Activated naive CD4-positive, alpha-beta T cell (primary cell): ENCODE measurements around the gene MICAL1.
"Not testable (repeated sequence)": the region's sequence is repeated elsewhere in the genome, so short reads cannot be mapped to it uniquely, and the experiment has no call there.

Experiments used
- DNase-seq, 4 experiments: peaks; one replicate each; lab custom pipeline; 2025; lab: John Stamatoyannopoulos, UW

The MICAL1 gene

DNA sequence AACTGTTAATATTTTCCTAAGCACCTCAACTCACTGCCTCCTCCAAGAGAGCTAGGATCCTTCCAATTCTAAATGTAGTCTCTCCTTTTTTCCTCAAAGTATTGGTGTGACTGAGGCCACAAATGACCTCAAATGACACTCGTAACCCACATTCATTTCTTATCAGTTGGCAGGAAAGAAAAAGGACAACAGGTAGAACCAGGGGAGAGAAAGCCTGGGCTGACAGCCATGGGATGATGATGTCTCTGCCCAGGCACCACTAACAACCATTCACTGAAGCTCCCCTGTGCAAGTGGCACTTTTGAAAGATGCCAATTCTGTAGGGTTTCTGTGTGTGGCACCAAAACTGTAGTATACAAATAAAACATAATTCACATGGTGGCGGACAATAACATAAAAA is 20.1 kb upstream of the MICAL1 start:
- no peak for DNase-seq

DNA sequence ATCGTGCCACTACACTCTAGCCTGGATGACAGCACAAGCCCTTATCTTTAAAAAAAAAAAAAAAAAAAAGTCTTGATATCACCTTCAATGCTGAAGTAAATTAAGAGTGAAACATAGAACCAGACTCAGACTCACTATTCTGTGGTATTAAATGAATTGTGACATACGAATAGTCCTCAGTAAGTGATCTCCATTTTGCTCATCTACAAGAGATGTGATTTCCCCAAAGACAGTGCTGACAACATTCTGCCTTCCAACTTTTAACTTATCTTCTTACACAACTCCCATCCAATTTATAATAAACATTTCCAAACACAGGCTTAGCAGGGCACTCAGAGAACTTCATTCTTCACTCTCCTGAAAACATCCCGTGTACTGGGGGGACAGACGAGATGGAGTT is 19.4 kb upstream of the MICAL1 start:
- DNase-seq, result no peak

DNA sequence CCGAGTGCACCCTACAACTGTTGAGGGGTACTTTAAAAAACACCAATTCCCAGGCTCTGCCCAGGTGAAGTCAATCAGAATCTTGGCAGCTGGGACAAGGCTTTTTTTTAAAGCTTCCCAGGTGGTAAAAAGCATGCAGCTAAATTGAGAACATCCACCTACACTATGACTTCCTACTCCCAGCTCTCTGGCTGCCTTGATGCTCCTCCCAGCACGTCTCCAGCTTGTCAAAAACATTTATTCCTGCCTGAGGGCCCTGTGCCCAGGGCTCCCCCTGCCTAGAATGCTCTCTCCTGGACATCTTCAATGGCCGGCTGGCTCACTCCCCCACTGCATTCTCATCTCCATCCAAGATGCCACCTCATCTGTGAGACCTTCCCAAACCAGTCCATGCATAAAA is 17.5 kb upstream of the MICAL1 start:
- no peak for DNase-seq

DNA sequence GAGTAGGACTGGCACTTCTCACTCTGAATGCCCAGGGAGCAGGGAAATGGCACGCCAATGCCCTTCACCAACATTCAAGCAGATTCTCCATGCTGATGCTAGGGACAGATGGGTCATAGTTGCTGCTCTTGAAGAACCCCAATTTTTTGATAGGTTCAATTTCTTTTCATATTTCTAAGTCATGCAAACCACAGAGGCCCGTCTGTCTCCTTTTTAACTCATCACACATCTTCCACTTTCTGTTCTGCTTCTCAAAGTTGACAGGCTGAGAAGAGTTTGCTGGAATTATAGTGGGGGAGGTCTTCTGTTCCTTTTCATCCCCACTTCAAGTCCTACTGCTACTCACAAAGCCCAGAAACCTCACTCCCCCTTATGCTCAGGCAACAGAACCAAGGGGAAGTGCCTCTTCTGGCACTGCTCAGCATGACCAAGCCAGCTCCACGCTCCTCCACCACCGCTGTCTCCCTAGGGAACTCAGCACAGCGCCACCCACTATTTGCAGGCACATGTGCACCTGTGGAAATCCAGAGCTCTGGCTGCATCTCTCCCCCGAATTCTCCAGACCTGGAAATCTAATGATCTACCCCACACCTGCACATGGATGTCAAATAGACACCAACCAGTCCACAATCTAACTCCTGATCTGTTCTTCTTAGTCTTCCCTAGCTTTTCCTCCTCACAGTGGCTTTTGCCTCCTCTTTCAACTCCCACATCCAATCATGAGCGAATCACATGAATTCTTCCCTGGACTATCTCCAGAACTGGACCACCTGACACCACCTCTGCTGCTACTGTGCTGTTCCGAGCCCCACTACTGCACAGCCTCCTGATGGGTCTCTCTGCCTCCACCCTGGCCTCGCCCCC is 16.8 kb upstream of the MICAL1 start:
- DNase-seq, result no peak

DNA sequence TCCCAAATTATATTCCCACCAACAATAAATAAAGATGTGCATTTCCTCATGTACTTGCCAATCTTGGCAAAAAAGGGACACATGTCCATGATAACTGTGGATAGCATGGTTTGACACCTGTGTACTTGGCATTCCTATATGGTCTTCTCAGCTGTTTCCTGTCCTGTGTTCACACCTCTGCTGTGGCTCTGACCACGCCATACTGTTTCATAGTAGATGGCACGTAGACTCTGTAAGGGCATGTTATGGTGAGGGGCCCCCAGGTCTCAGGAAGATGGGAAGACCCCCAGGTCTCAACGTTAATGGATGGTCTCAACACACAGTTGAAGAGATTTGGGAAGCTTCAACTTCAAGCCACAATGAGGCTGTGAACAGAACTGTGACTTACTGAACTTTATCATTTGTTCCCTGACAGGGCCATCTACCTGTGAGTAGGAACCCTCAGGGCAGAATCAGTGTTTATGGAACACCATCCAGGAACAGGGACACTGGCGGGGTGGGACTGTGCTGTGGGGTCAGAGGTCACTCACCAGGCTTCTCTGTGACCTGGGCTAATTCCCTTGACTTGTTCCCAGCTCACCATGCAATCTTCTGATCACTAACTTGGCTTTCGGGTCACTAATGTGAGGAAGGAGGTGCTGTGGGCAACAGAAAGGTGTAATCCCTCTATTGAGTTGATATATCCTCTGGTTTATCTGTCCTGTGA is 15.7 kb upstream of the MICAL1 start:
- DNase-seq, result no peak

DNA sequence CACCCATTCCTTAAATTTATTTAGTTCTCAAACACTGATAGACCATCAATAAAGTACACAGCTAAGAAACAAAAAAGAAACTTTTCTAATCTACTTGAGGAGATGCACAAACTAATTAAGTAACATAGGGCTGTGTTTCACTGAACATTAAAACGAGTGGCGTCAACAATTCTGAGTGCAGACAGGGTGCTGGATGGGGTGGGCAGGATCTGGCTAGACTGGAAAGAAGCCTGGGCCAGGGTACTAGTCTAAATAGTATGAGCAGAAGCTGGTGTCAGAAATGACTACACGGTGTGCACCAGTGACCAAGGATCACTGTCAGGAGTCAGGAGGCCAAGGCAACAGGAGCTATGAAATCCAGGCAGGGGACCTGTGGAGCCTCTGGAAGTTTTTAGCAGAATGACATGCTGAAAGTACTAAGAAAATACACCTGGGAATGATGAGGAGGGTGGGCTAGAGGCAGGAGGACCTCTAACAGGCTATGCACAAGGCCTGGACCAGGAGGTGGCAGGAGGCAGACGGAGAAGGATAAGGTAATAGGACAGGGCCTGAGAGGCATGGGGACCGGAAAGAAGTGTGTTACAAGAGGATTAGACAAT is 14.1 kb upstream of the MICAL1 start:
- DNase-seq, result no peak

DNA sequence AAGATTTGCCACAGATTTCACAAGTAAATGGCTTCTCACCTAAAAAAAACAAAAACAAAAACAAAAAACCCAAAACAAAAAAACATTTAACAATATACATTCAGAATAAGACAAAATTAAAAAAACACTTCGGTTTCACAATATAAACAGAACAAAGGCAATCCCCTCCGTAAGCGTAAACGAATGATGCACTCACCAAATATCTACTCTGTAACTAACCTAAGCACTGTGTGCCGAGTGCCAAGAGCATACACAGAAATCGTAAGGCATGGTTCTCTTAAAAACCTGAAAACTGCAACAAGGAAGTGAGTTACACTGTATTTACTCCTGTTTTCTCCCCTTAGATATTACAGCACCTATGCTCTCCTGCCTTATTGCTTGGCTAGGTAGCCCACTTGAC is 12.1 kb upstream of the MICAL1 start:
- no peak for DNase-seq

DNA sequence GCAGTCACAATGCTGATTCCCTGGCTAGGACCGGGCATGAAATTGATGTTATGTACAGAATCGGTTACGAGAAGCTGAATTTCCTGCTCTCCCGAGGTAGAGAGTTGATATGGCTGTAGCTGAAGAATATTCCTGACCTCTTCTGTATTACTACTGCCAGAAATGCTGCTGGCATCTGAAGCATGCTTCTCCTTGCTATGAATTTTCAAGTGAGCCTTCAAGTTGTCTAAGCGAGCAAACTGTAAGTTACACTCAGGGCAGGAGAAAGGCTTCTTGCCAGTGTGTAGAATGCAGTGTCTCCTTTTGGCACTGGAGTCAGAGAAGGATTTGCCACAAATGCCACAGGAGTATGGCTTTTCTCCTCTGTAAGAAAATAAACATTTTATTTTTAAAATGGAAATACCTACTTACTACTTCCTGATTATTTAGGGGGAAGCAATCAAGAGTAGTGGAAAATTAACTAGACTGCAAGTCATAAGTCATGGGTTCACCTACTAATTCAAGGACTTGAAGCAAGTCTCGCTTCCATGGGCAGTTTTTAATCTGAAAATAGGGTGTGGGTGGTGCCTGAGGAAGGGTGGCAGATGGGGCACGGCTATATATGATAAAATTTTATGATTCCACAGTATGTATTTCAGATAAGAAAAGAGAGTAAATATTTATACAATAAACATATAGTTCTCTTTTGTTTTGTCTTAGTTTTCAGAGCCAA is 10.8 kb upstream of the MICAL1 start:
- DNase-seq, result no peak

DNA sequence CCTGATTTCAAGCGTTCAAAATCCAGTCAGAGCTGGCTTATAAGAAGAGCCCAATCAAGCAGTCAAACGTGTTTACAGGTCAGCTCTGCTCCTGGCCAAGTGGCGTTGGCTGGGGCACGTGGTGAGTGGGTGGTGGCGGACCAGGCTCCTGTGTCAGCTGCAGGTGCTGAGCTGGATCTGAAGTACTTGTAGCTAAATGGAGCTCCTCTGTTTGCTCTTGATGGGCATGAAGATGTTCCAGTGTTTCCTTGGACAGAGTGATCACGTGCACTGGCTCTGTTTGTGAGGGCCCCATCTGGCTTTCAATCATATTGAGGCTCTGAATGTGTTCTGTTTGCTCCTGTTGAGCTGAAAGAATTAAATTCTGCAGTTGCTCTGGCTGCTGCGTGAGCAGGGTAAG is 10.2 kb upstream of the MICAL1 start:
- no peak for DNase-seq

DNA sequence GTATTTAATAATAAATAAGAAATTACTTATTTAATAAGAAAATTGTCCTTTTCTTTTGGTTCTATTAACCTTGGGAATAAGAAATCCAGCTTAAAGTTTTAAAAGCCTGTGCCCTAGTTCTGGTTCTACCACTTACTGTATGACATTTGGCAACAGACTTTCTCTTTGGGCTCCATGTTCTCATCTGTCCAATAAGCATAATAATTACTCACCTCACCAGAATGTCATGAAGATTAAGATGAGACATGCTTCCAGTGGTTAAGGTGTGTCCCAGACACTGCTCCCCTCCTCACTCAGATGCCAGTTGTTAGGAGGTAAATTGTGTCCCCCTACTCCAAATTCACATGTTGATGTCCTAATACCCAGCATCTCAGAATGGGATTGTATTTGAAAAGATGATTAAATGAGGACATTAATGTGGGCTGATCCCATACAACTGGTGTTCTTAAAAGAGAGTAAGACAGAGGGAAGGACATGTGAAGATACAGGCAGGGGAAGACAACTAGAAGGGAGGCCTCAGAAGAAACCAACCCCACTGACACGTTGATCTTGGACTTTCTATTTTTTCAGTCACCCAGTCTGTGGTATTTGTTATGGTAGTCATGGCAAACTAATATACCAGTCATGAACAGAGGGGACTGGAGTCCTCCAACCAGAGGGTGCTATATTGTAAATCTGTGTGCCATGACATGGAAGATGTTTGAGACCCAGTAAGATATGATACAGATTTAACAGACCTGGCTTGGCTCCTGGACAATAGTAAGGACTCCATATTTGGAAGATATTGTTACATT is 6.4 kb upstream of the MICAL1 start:
- no peak for DNase-seq

DNA sequence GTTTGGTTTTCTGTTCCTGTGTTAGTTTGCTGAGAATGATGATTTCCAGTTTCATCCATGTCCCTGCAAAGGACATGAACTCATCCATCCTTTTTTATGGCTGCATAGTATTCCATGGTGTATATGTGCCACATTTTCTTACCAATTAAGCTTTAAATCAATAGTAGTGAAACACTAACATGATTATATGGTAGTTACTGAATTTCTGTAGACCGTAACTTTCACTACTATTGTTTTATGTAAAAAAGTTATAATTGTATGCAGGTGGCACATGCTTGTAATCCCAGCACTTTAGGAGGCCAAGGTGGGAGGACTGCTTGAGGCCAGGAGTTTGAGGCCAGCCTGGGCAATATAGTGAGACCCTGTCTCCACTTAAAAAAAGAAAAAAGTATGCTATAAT is 5.6 kb upstream of the MICAL1 start:
- DNase-seq, result not testable (repeated sequence)

DNA sequence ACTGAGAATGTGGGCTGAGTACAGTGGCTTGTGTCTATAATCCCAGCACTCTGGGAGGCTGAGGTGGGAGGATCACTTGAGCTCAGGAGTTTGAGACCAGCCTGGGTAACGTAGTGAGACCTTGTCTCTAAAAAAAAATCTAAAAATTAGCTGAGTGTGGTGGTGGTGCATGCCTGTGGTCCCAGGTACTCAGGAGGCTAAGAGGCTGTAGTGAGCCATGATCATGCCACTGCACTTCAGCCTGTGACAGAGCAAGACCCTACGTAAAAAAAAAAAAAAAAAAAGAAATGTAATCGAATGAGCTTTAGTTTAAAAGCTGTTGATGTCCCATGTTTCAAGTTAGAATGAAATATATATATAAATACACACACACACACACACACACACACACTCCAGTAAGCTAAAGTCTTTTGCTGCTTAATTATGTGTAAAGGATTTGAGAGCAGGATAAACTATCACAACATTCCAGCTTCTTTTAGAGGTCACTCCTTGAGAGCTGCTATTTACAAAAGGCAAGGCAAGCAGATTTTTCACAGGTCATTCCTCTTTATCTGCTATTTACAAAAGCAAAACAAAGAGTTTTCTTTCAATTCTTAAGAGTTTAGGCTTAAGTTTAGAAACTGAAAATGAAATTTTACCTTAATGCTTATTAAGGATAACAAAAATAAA is 4.7 kb upstream of the MICAL1 start:
- DNase-seq, result no peak

DNA sequence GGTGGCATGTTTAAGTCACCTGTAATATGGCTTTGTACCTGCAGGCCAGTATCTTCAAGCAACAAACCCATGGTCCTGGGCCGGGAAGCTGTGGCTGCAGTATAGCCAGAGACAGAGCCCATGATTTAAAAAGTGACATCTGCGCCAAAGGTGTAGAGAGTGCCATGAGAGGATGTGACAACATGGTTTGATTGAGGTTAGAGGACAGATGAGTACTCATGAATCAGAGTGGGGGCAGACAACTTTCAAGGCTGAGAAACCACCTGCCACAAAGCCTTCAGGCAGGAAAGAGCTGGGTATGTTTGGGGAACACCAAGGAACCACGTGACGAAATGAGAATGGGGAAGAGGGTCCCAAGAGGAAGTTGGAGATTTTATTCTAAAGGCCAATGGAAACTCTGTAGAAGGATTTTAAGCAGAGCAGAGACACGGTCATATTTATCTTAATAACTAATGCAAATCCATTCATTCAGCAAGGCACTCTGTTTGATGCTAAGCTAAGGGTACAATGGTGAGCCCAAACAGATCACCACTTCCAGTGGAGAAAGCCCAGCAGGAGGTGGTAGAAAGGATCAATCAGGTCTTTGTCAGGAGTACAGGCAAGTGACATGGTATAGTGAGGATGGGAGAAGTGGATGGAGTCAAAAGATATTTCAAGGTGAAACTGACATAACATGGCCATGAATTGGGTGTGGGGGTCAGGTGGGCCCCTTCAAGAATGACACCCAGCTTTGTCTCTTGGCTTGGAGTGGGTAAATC is 3.4 kb upstream of the MICAL1 start:
- no peak for DNase-seq

DNA sequence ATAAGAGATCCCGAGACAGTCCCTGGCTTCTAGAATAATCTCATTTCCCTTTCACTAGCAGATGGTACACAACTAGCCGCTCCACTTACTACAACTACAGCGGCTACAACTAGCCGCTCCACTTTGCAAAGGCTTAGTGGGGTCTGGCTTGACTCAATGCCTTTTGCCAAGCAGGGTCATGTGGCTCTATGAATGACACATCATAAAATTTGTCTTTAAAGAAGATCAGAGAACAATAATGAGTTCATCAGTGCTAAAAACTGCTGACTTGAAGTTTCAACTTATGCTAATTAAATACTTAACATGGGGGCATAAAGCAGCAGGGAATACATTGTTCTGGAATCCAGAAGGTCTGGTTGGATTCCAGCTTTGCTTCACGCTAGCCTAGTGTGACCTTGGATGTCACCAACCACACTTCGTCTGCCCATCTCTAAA is 2.0 kb upstream of the MICAL1 start:
- DNase-seq, result no peak

DNA sequence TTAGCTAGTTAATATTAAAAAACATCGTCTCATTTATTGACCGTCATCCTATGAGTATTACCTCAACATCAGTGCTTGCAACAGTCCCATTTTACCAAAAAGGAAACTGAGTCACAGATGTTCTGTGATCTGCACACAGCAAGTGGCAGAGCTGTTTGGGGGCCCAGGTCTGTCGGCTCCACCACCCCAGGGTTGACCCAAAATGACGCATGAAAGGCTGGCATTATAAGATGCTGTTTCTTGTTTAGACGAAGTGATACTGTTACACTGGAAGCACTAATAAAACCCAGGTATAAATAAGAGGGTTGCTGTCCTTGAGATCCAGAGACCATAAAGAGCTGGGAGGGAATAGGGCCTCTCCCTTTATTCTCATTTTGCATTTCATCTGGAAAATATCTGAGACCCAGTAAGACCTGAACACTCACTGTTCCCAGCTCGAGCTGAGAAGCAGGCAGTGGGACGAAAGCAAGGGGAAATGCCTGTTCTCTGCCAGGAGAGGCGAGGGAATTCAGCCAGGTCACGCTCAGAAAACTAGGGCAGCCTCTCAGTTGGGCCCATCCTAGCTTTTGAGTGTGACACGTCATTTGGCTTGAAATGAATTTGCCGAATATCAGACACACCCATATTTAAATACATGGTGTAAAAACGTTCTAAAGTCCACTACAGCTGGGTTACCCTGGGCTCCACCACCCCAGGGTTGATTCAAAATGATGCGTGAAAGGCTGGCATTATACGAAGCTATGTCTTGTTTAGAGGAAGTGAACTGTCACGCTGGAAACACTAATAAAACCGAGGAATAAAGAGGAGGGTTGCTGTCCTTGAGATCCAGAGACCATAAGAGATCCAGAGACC is 1.4 kb upstream of the MICAL1 start:
- no peak for DNase-seq

DNA sequence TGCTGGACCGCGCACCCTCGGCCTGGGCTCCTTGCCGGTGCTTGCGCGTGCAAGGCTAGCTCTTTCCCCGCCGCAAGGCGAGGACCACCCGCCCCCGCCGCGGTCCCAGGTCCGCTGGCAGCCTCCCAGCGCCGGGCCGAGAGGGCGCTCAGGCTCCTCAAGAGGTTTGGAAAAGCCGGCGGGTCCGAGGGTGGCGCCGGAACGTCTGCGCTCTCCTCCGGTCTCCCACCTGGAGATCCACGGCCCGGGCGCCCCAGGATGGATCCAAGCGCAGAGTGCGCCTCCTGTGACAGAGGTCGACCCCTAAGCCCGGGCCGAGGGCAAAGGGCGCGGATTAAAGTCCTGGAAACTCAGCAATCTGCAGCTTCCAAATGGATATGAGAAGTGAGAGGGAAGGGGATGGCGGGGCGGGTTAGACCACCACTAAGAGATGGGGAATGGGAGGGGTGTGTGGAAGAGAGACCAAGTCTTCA is 575 bp upstream of the MICAL1 start:
- no peak for DNase-seq

DNA sequence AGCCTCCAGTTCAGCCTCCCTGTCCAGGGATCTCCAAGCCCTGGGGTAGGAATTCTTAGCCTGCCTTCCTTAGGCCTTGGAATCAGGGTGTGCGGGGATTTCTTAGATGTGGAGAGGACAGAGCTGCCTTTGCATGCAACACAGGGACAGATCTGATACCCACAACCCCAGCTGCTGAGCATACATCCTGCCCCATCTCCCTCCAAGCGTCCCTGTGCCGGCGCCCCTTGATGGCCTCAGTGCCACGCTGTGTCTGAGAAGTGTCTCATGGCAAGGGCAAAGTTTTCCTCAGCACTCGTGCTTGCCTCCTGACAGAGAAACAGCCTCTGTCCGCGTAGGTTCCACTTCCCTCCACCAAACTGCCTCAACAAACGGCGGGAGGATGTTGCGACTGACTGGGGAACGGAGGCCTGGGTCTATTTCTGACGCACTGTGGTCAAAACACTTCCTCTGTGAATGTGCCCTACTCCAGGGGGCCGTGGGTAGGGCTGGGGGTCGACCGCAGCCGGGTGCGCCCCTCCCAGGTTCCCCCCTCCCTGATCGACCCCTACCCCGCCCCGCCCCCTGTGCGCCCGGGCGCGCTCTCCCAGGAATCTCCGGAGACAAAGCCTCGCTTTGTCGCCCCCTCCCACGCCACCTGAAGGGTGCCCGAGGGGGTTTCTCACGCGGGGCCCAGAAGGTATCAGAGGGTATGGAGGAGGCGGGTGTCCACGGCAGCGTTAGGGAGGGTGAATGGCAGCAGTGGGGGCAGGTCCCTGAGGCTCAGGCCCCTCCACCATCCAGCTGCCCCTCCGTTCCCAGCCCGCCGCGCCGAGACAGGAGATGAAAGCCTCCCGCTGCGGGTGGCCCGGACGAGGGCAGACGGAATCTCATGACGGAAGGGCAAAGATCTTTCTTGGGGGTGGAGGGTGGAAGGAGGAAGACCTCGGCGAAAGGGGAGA is 806 bp downstream of the MICAL1 start:
- peak in 2 of 4 experiments; percentile 45 to 50 for DNase-seq
